ENCODE measurements around the gene CCL7. TPM values are rescaled to one million over a fixed set of nuclear protein-coding genes. Genes with fewer than 3 reads are reported as not detected.

CCL7 gene
- total and polyA plus RNA-seq, 3 donors from 2014 or later, result not detected

GRCh38 chr17:34302636-34303035, 32.6 kb downstream of the CCL7 start:
- Histone ChIP-seq H3K27me3 (no peaks in the 10 kb centered on the region), H3K4me3 (no peak overlapping the region), H3K4me1 (no peaks in the 10 kb centered on the region), H3K36me3 (ENCODE audit: low read depth, missing control alignments) (no peaks in the 10 kb centered on the region), H3K9me3 (no peaks in the 10 kb centered on the region), H3K27ac (no peak overlapping the region)
- no peak for DNase-seq
- 80 to 92% methylated on average over 1 of the region's 1 CpG for WGBS, 2 donors
- TF ChIP-seq CTCF (IDR thresholded peaks at IDR 0.05) (no peak), POLR2A (IDR thresholded peaks at IDR 0.05) (no peak)
- intact Hi-C loops (cut with DNase I; ENCODE audit: low total_unique reads), result no loop called here

GRCh38 chr17:34303606-34304005, 33.6 kb downstream of the CCL7 start:
- 88 to 94% methylated on average over 2 of the region's 2 CpGs for WGBS, 2 donors
- H3K27ac ChIP-seq, result no peak overlapping the region
- no peak for DNase-seq
- TF ChIP-seq CTCF (IDR thresholded peaks at IDR 0.05) (no peak), POLR2A (IDR thresholded peaks at IDR 0.05) (no peak)
- no peak overlapping the region for H3K4me3 ChIP-seq
- H3K9me3 ChIP-seq, result no peaks in the 10 kb centered on the region
- intact Hi-C loops (cut with DNase I; ENCODE audit: low total_unique reads), result no loop called here
- no peaks in the 10 kb centered on the region for H3K36me3 ChIP-seq (ENCODE audit: low read depth, missing control alignments)
- H3K27me3 ChIP-seq, result no peaks in the 10 kb centered on the region
- no peaks in the 10 kb centered on the region for H3K4me1 ChIP-seq

GRCh38 chr17:34305061-34305460, 35.0 kb downstream of the CCL7 start:
- no peak for DNase-seq
- Histone ChIP-seq H3K4me3 (no peak overlapping the region), H3K27me3 (no peaks in the 10 kb centered on the region), H3K4me1 (no peaks in the 10 kb centered on the region), H3K36me3 (ENCODE audit: low read depth, missing control alignments) (no peaks in the 10 kb centered on the region), H3K9me3 (no peaks in the 10 kb centered on the region), H3K27ac (no peak overlapping the region)
- WGBS, 2 donors, result 92% methylated on average over 4 of the region's 4 CpGs
- TF ChIP-seq CTCF (IDR thresholded peaks at IDR 0.05) (no peak), POLR2A (IDR thresholded peaks at IDR 0.05) (no peak)
- intact Hi-C loops (cut with DNase I; ENCODE audit: low total_unique reads), result no loop called here

GRCh38 chr17:34305606-34306005, 35.6 kb downstream of the CCL7 start:
- Histone ChIP-seq H3K27me3 (no peaks in the 10 kb centered on the region), H3K4me3 (no peak overlapping the region), H3K36me3 (ENCODE audit: low read depth, missing control alignments) (no peaks in the 10 kb centered on the region), H3K9me3 (no peaks in the 10 kb centered on the region), H3K27ac (no peak overlapping the region), H3K4me1 (no peaks in the 10 kb centered on the region)
- TF ChIP-seq POLR2A (IDR thresholded peaks at IDR 0.05) (no peak), CTCF (IDR thresholded peaks at IDR 0.05) (no peak)
- no peak for DNase-seq
- intact Hi-C loops (cut with DNase I; ENCODE audit: low total_unique reads), result no loop called here

- H3K36me3 ChIP-seq (ENCODE audit: low read depth, missing control alignments), result no peaks in the 10 kb centered on the region
- peak; percentile 25 to 45 (median 38) for TF ChIP-seq CTCF (IDR thresholded peaks at IDR 0.05)
- TF ChIP-seq POLR2A (IDR thresholded peaks at IDR 0.05), result no peak
- no peak overlapping the region for H3K27ac ChIP-seq
- intact Hi-C loops (cut with DNase I; ENCODE audit: low total_unique reads), result no loop called here
- H3K27me3 ChIP-seq, result no peaks in the 10 kb centered on the region
- H3K4me3 ChIP-seq, result no peak overlapping the region
- H3K9me3 ChIP-seq, result no peaks in the 10 kb centered on the region
- 72 to 86% methylated on average over 3 of the region's 3 CpGs for WGBS, 2 donors
- H3K4me1 ChIP-seq, result no peaks in the 10 kb centered on the region
- peak; percentile 46 for DNase-seq
Observed at GRCh38 chr17:34306466-34306865, 36.4 kb downstream of the CCL7 start.

Data from testis (tissue), 3 donors.